Measurements from ENCODE around the gene PHF2. TPM values are rescaled to one million over a fixed set of nuclear protein-coding genes. Genes with fewer than 3 reads are reported as not detected.

PHF2 gene
- total RNA-seq, 1 donor from 2014 or later: 22.9 TPM

DNA sequence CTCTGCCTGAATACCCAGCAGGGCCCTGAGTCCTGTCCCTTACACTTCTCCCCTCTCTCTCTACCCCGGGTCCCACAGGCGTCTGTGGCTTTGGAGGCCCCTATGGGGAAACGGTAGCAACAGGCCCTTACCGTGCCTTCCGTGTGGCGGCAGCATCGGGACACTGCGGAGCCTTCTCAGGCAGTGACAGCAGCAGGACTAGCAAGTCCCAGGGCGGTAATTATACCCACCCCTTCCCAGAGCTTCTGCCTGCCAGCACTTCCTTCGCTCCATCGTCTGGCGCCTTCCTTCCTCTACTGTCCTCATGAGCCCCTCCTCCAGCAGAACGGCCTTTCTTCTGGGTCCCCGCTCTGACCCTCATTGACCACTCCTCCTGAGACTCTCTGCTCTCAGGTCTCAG is 17.9 kb upstream of the PHF2 start:
- no peak overlapping the region for H3K27ac Mint-ChIP-seq (ENCODE audit: unreplicated experiment)
- H3K4me1 Mint-ChIP-seq (ENCODE audit: low read depth, unreplicated experiment): peaks cover 14% of the 10 kb centered on the region
- no peak for DNase-seq
- no peak for TF ChIP-seq CTCF (IDR thresholded peaks at IDR 0.05; ENCODE audit: partially characterized antibody, unreplicated experiment)
- no peak overlapping the region for H3K4me3 Mint-ChIP-seq (ENCODE audit: unreplicated experiment)
- no peaks in the 10 kb centered on the region for H3K9me3 Mint-ChIP-seq (ENCODE audit: unreplicated experiment)
- no peaks in the 10 kb centered on the region for H3K36me3 Mint-ChIP-seq (ENCODE audit: unreplicated experiment)
- H3K27me3 Mint-ChIP-seq (ENCODE audit: unreplicated experiment): peaks cover 1% of the 10 kb centered on the region

DNA sequence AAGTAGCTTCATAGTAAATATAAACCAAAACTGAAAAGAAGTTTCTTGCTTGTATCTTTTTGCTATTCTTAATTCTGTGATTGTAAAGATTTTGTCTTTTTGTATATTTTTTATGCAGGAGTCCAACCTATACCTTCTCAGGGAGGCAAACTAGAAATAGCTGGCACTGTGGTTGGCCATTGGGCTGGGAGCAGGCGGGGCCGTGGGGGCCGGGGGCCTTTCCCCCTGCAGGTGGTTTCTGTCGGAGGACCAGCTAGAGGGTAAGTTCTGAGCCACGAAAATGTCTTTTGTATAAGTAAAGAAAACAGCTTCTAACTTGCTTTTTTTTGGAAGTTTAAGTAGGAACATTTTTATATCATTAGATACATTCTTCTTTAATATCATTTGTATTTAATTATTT is 15.4 kb upstream of the PHF2 start:
- Mint-ChIP-seq H3K4me3 (ENCODE audit: unreplicated experiment) (no peak overlapping the region), H3K9me3 (ENCODE audit: unreplicated experiment) (peaks cover 2% of the 10 kb centered on the region), H3K27ac (ENCODE audit: unreplicated experiment) (no peak overlapping the region), H3K4me1 (ENCODE audit: low read depth, unreplicated experiment) (peaks cover 14% of the 10 kb centered on the region), H3K36me3 (ENCODE audit: unreplicated experiment) (no peaks in the 10 kb centered on the region), H3K27me3 (ENCODE audit: unreplicated experiment) (peaks cover 1% of the 10 kb centered on the region)
- DNase-seq: no peak
- no peak for TF ChIP-seq CTCF (IDR thresholded peaks at IDR 0.05; ENCODE audit: partially characterized antibody, unreplicated experiment)

- peaks cover 10% of the 10 kb centered on the region for H3K4me1 Mint-ChIP-seq (ENCODE audit: low read depth, unreplicated experiment)
- no peak for TF ChIP-seq CTCF (IDR thresholded peaks at IDR 0.05; ENCODE audit: partially characterized antibody, unreplicated experiment)
- H3K9me3 Mint-ChIP-seq (ENCODE audit: unreplicated experiment): peaks cover 2% of the 10 kb centered on the region
- H3K27ac Mint-ChIP-seq (ENCODE audit: unreplicated experiment): no peak overlapping the region
- H3K27me3 Mint-ChIP-seq (ENCODE audit: unreplicated experiment): peaks cover 3% of the 10 kb centered on the region
- no peak overlapping the region for H3K4me3 Mint-ChIP-seq (ENCODE audit: unreplicated experiment)
- no peak for DNase-seq
- no peaks in the 10 kb centered on the region for H3K36me3 Mint-ChIP-seq (ENCODE audit: unreplicated experiment)
Measured at GRCh38 chr9:93562157-93562556, 14.2 kb upstream of the PHF2 start.

GRCh38 chr9:93565089-93565488 is 11.3 kb upstream of the PHF2 start:
- H3K27me3 Mint-ChIP-seq (ENCODE audit: unreplicated experiment): peaks cover 2% of the 10 kb centered on the region
- H3K9me3 Mint-ChIP-seq (ENCODE audit: unreplicated experiment): peaks cover 3% of the 10 kb centered on the region
- H3K27ac Mint-ChIP-seq (ENCODE audit: unreplicated experiment): no peak overlapping the region
- DNase-seq: no peak
- H3K4me1 Mint-ChIP-seq (ENCODE audit: low read depth, unreplicated experiment): peaks cover 3% of the 10 kb centered on the region
- H3K36me3 Mint-ChIP-seq (ENCODE audit: unreplicated experiment): no peaks in the 10 kb centered on the region
- no peak for TF ChIP-seq CTCF (IDR thresholded peaks at IDR 0.05; ENCODE audit: partially characterized antibody, unreplicated experiment)
- H3K4me3 Mint-ChIP-seq (ENCODE audit: unreplicated experiment): no peak overlapping the region

- Mint-ChIP-seq H3K4me1 (ENCODE audit: low read depth, unreplicated experiment) (peaks cover 3% of the 10 kb centered on the region), H3K9me3 (ENCODE audit: unreplicated experiment) (peaks cover 8% of the 10 kb centered on the region), H3K27me3 (ENCODE audit: unreplicated experiment) (peaks cover 2% of the 10 kb centered on the region), H3K4me3 (ENCODE audit: unreplicated experiment) (peak overlapping the region; percentile 86), H3K27ac (ENCODE audit: unreplicated experiment) (peak overlapping the region; percentile 89), H3K36me3 (ENCODE audit: unreplicated experiment) (peaks cover 10% of the 10 kb centered on the region)
- peak; percentile 98 for TF ChIP-seq CTCF (IDR thresholded peaks at IDR 0.05; ENCODE audit: partially characterized antibody, unreplicated experiment)
- peak; percentile 100 for DNase-seq
Measured at GRCh38 chr9:93566408-93567270, 9.7 kb upstream of the PHF2 start.
